Measurements from ENCODE around the gene MYO1B. TPM values are rescaled to one million over a fixed set of nuclear protein-coding genes. Genes with fewer than 3 reads are reported as not detected.

MYO1B gene
- total and polyA plus RNA-seq, 2 of the 8 experiments (the other 6 are each of a cell fraction or from before 2014, with no cell fraction given) = 15.5 to 61.2 TPM

DNA sequence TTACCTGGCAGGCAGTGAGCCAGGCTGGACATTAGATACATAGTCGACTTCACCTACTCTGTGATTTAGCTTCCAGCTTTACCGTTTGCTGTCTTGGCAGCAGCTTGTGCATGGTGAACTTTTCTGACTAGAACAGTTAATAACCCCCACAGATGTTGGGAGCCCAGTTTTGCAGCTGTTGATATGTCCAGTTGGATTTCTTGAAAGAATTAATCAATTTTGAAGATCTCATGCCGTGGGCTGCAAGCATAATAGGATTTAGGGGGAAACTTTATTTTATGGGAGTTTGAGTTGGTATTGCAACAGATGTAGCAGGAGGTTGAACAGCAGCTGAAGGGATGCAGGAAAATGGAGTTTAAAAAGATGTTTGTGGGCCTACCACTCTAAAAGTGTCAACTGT, 13.8 kb downstream of the MYO1B start:
- Histone ChIP-seq H3K9ac (replicated peaks in 1 of 4; ENCODE audit: extremely low read depth in 1 of 4, low read depth in 3 of 4, low read length in 3 of 4) (no peak overlapping the region), H4K5ac (ENCODE audit: insufficient read length, low read depth, low read length) (no peak overlapping the region), H4K8ac (ENCODE audit: extremely low read depth, insufficient read depth, low read length) (no peak overlapping the region), H2BK5ac (ENCODE audit: low read depth, low read length) (no peak overlapping the region), H3K4ac (replicated peaks; ENCODE audit: insufficient read length, low read depth, low read length) (no peak overlapping the region), H2BK20ac (ENCODE audit: low read length) (no peak overlapping the region), H3K23me2 (ENCODE audit: low read depth, low read length) (no peaks in the 10 kb centered on the region), H3K36me3 (ENCODE audit: control insufficient read depth in 2 of 4, insufficient read depth in 4 of 4, low read length in 3 of 4) (no peaks in the 10 kb centered on the region), H2BK12ac (ENCODE audit: low read depth, low read length) (no peak overlapping the region), H3K79me2 (ENCODE audit: control insufficient read depth in 1 of 2, insufficient read depth in 2 of 2, low read length in 2 of 2) (peaks cover 9 to 100% of the 10 kb centered on the region in 2 experiments), H3K23ac (ENCODE audit: insufficient read length) (no peak overlapping the region), H4K91ac (replicated peaks; ENCODE audit: insufficient read length, low read length) (no peak overlapping the region), H3K27me3 (replicated peaks in 1 of 4; ENCODE audit: control insufficient read depth in 3 of 4, extremely low read depth in 1 of 4, insufficient read depth in 3 of 4, low read length in 3 of 4) (no peaks in the 10 kb centered on the region), H3K4me2 (ENCODE audit: insufficient read depth in 1 of 2, low read depth in 2 of 2, low read length in 2 of 2) (no peak overlapping the region), H3K4me1 (replicated peaks in 1 of 4; ENCODE audit: control insufficient read depth in 3 of 4, insufficient read depth in 4 of 4, low read length in 3 of 4) (peaks cover 2 to 14% (median 10%) of the 10 kb centered on the region in 4 experiments; a peak in 5 of 7 replicates), H3K4me3 (ENCODE audit: extremely low read depth in 1 of 4, insufficient read depth in 2 of 4, low read depth in 3 of 4, low read length in 4 of 4) (no peak overlapping the region), H2AK5ac (ENCODE audit: low read depth, low read length) (no peak overlapping the region), H2BK120ac (replicated peaks; ENCODE audit: low read depth, low read length) (no peak overlapping the region), H3K79me1 (ENCODE audit: low read depth, low read length) (peaks cover 3% of the 10 kb centered on the region; the same call in 1 of the 2 replicates), H3K14ac (ENCODE audit: insufficient read length) (no peak overlapping the region), H2BK15ac (ENCODE audit: low read length) (no peak overlapping the region), H3K56ac (replicated peaks; ENCODE audit: insufficient read length, low read depth, low read length) (no peak overlapping the region), H3K9me3 (ENCODE audit: insufficient read depth in 2 of 2, low read depth in 1 of 2, low read length in 1 of 2) (no peaks in the 10 kb centered on the region), H3K18ac (ENCODE audit: extremely low read depth, low read length) (no peak overlapping the region), H2AFZ (ENCODE audit: low read length) (no peak overlapping the region), H3K27ac (ENCODE audit: low read depth, low read length) (no peak overlapping the region), H4K20me1 (replicated peaks in 1 of 2; ENCODE audit: control insufficient read depth in 1 of 2, insufficient read depth in 2 of 2, low read length in 2 of 2) (peaks cover 7 to 20% of the 10 kb centered on the region in 2 experiments)
- POLR2A ChIA-PET (ENCODE audit: partially characterized antibody) = interaction anchor here (1.3 to 1.4 kb wide), 2 partner anchors 10 to 14 kb away, joined by 5 to 6 read pairs; no protein-coding TSS in a partner anchor
- TF ChIP-seq BACH1 (IDR thresholded peaks at IDR 0.05; ENCODE audit: low read length) (no peak), TBP (IDR thresholded peaks at IDR 0.05; ENCODE audit: low read depth, low read length) (no peak), NANOG (IDR thresholded peaks at IDR 0.05; ENCODE audit: insufficient read depth, low read depth, low read length, poor library complexity, severe bottlenecking) (no peak), TAF1 (IDR thresholded peaks at IDR 0.05; ENCODE audit: low read depth, low read length) (no peak)
- 63% methylated on average over 3 of the region's 3 CpGs; no CpG with 5 or more reads in 1 of the 2 experiments for WGBS, 2 experiments (ENCODE audit: extremely low coverage in 1 of 2, insufficient coverage in 1 of 2, insufficient read length in 1 of 2, insufficient replicate concordance in 2 of 2, low coverage in 1 of 2, low lambda C conversion rate in 2 of 2, missing lambda C conversion rate in 1 of 2)
- DNase-seq (ENCODE audit: low read depth in 1 of 2, low spot score in 2 of 2) (no peak), FAIRE-seq (no peak)
- CTCF ChIA-PET (ENCODE audit: partially characterized antibody) = no interaction called here

All from H1 (cell line).